Measurements from ENCODE around the gene PRKAG3.
A peak's percentile ranks its signal among the peaks of the same experiment; 100 is the strongest.

Gene PRKAG3

GRCh38 chr2:218831378-218831990 is at the start of gene PRKAG3:
PRKAG3 (minus strand) TSS chr2:218831803.
- no peak for DNase-seq

- DNase-seq: peak in 1 of 2 experiments; percentile 31
Measured at GRCh38 chr2:218880859-218881594, 49.4 kb upstream of the PRKAG3 start.

- peak; percentile 72 to 79 for DNase-seq
Measured at GRCh38 chr2:218880102-218880858, 48.7 kb upstream of the PRKAG3 start, which contains the start of gene WNT10A. WNT10A (plus strand) TSS chr2:218880852; CDS start chr2:218880996, 144 bp downstream.

GRCh38 chr2:218879776-218880101 is 48.1 kb upstream of the PRKAG3 start:
- no peak for DNase-seq

GRCh38 chr2:218878926-218879761 is 47.5 kb upstream of the PRKAG3 start:
- peak in 1 of 2 experiments; percentile 31 for DNase-seq

GRCh38 chr2:218878486-218878885 is 46.9 kb upstream of the PRKAG3 start:
- DNase-seq: no peak

GRCh38 chr2:218877891-218878290 is 46.3 kb upstream of the PRKAG3 start:
- DNase-seq: no peak

GRCh38 chr2:218877331-218877730 is 45.7 kb upstream of the PRKAG3 start:
- no peak for DNase-seq

- peak; percentile 85 to 87 for DNase-seq
Measured at GRCh38 chr2:218876562-218877219, 45.1 kb upstream of the PRKAG3 start.

- no peak for DNase-seq
Measured at GRCh38 chr2:218875692-218876246, 44.2 kb upstream of the PRKAG3 start.

GRCh38 chr2:218873359-218874194 is 42.0 kb upstream of the PRKAG3 start:
- peak; percentile 32 to 43 for DNase-seq

- no peak for DNase-seq
Measured at GRCh38 chr2:218872645-218873358, 41.2 kb upstream of the PRKAG3 start.

- DNase-seq: peak; percentile 33 to 36
Measured at GRCh38 chr2:218871345-218872302, 40.0 kb upstream of the PRKAG3 start.

- DNase-seq: peak in 1 of 2 experiments; percentile 25
Measured at GRCh38 chr2:218870984-218871344, 39.4 kb upstream of the PRKAG3 start.

- DNase-seq: no peak
Measured at GRCh38 chr2:218869064-218869463, 37.5 kb upstream of the PRKAG3 start.

GRCh38 chr2:218867900-218868299 is 36.3 kb upstream of the PRKAG3 start:
- DNase-seq: no peak

GRCh38 chr2:218865999-218866398 is 34.4 kb upstream of the PRKAG3 start:
- no peak for DNase-seq

- DNase-seq: no peak
Measured at GRCh38 chr2:218865396-218865795, 33.8 kb upstream of the PRKAG3 start.

- DNase-seq: no peak
Measured at GRCh38 chr2:218863021-218863520, 31.5 kb upstream of the PRKAG3 start.
